NOMO-1 treated with DMSO at 0.1 percent for 48 hours (cell line): ENCODE measurements around the gene HEXD.
"Not testable (repeated sequence)": the region's sequence is repeated elsewhere in the genome, so short reads cannot be mapped to it uniquely, and the experiment has no call there.

Source experiments
- DNase-seq: peaks from one replicate; lab custom pipeline; 2025; ENCODE audit not compliant: unreplicated experiment; lab: John Stamatoyannopoulos, UW

The HEXD gene

DNA sequence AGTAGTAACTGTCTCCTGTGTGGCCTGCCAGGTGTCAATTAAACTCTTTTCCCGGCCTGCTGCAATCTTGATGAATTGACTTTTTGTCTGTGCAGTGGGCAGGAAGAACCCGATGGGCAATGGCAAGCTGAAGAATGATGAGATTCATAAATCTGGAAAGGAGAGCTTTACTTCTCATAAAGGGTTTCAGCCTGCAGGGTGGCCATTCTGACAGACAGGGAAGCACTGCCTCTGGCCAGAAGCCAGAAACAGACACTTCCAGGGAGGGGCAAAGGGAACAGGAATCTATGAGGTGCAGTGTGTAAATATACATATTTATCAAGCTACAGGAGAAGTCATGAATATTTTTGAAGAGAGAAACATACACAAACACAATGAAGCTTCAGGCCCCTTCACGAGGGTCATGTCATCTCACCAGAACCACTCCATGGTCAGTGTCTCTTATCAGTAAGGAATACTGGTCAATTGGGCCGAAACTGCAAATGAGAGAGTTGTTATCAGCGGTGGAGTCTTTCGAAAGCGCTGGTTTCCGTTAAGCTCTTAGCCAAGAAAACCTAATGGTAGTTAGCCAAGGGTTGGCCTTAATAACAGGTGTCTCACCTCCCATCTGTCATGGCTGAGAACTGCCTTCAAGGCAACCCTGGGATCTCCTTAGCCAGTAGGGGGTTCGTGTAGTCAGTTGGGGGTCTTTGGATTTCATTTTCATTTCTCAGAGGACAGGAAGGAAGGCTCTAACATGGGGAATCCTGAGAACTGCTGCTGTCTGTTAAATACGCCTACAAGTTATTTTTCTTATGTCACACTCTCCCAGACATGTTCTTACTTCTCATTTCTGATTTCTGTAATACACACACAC lies 39.2 kb downstream of the HEXD start:
- DNase-seq: peak; percentile 53

- DNase-seq: no peak
Measured at GRCh38 chr17:82457929-82458178, 39.7 kb downstream of the HEXD start.

DNA sequence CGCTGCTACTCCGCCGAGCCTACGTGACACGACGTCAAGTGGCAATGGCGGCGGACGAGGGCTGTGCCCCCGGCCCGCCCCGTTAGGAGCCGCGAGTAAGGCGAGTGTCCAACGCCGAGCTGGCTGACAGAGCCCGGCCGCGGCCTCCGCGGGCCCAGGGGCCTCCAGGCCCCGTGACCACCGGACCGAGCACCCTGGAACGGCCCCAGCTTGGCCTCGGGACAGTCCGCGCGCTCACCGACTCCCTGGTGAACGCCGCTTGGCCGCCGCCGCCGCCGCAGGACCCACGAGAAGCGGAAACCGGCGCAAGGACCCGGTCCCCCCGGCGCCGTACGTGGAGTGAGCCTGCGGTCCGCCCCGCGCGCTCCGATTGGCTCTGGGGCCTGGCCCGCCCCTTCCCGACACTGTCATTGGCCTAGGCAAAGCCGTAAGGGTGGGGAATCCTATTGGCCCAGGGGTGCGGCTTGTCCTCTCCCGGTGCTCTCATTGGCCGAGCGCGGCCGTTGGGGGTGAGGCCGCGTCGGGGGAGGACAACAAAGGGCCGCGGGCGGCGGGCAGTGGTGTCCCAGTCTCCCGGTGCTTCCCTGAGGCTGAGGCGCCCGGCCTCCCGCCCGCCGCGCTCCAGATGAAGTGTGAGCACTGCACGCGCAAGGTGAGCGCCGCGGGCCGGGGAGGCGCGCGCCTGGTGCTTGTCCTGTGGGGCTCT lies 40.2 kb downstream of the HEXD start, which contains the start of gene NARF:
Gene NARF (plus strand): TSS at position 563 of the 706 bp plus-strand sequence. CDS start 63 bp downstream, at position 626.
- DNase-seq: peak; percentile 97

DNA sequence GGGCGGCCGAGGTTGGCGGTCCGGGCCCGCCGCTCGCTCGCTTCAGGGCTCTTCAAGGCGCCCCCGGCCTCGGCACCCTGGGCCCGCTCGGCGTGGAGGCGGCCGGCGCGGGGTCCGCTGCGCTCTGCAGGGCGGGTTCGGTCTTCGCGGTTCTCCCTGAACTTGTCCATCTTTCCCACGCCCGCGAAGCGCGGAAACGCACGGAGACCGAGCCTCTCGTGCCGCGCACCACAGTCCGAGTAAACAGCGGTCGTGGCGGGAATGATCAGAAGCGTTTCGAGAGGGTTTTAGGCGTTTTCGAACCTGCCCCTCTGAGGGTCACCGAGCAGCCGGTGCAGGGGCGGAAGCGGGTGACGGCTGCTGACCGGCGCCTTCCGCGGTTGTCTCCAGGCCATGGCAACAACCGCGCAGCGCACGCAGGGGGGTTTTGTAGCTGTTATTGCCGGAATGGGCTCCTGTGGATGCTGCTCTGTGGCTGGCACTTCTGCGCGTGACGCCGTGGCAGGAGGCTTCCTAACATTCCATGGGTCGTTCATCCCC lies 40.8 kb downstream of the HEXD start:
- DNase-seq: peak; percentile 23

GRCh38 chr17:82459936-82460335 lies 41.8 kb downstream of the HEXD start:
- not testable (repeated sequence) for DNase-seq

GRCh38 chr17:82461827-82462524 lies 43.8 kb downstream of the HEXD start:
- no peak for DNase-seq

DNA sequence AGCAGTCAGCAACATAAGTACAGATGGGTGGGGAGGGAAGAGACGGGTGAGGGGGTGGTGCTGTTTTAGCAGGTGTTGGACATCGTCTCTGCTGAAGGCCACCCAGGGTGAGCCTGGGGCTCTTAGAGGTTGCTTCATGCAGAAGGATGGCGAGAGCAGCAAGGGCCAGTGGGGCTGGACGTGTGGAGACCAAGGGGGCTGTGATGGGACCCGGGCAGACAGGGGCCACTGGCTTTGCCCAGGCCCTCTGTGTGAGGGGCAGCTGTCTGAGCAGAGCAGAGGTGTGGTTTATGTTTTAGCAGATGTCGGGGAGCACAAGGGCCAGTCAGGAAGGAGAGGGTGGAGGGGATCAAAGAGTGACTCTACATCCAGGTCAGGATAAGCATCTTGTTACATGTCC lies 45.2 kb downstream of the HEXD start:
- no peak for DNase-seq

GRCh38 chr17:82463925-82464566 lies 45.9 kb downstream of the HEXD start:
- DNase-seq: no peak

GRCh38 chr17:82464567-82464929 lies 46.4 kb downstream of the HEXD start:
- no peak for DNase-seq

DNA sequence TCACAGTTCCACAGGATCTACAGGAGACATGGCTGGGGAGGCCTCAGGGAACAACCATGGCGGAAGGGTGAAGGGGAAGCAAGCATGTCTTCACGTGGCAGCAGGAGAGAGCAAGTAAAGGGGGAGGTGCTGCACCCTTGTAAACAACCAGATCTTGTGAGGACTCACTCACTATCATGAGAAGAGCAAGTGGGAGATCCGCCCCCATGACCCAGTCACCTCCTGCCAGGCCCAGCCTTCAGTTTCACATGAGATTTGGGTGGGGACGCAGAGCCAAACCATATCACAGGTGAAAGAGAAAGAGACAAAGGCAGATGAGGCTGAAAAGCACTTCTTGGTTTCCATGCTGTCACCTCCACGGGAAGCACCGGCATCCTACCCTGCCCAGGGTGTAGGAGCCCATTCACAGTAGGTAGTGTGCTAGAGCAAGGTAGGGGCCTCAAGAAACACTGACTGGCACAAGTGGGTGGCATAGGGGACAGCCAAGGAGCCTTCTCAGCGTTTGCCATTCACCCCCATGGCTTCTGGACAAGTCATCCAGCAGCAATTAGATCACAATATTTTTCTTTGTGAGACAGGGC lies 47.0 kb downstream of the HEXD start:
- no peak for DNase-seq

DNA sequence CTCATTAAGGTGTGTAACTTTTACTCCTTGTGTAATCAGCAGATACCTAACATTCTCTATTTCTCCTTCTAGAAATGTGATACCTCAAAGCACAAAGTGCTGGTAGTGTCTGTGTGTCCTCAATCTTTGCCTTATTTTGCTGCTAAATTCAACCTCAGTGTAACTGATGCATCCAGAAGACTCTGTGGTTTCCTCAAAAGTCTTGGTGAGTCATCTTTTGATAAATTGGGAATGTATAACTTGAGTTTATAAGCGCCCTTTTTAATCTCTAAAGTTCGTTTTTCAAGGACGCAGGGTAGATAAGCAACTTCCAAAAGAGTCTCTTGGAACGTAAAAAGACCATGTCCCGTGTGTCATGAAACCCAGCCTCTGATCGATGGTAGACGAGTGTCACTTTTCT lies 50.5 kb downstream of the HEXD start:
- DNase-seq: no peak

- no peak for DNase-seq
Measured at GRCh38 chr17:82470065-82470464, 51.9 kb downstream of the HEXD start.

GRCh38 chr17:82474223-82475010 lies 56.3 kb downstream of the HEXD start:
- DNase-seq: no peak

DNA sequence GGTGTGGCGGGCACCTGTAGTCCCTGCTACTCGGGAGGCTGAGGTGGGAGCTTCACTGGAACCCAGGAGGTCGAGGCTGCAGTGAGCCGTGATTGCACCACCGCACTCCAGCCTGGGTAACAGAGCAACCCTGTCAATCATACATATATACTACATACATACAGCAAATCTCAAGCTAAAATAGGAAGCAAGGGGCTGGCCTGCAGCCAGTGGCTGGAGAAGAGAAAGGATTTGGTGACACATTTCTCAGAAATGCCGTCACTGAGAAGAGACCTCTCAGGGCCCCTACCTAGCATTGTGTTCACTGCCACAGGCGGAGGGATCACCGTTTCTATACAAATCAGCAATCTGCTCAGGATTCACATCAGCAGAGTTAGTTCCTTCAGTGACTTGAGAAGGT lies 57.3 kb downstream of the HEXD start:
- DNase-seq: no peak

DNA sequence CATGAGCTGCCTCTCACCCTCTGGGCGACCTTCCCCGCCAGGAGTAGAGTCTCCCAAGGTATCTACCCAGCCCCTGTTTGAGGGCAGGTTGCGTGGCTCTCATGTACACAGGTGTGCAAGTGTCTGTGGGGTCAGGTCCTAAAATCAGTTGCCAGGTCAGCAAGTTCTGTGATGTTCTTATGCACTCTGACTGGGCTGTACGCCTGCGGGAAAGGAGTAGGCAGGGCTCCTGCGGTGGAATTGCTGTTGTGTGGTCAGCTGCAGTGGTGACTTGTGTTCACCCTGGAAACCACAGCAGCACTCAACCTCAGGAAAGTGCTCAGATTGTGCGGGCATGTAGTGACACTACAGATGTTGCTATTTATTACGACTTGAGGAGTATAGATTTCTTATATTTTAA lies 59.8 kb downstream of the HEXD start:
- DNase-seq: no peak

GRCh38 chr17:82479602-82480001 lies 61.5 kb downstream of the HEXD start:
- no peak for DNase-seq

DNA sequence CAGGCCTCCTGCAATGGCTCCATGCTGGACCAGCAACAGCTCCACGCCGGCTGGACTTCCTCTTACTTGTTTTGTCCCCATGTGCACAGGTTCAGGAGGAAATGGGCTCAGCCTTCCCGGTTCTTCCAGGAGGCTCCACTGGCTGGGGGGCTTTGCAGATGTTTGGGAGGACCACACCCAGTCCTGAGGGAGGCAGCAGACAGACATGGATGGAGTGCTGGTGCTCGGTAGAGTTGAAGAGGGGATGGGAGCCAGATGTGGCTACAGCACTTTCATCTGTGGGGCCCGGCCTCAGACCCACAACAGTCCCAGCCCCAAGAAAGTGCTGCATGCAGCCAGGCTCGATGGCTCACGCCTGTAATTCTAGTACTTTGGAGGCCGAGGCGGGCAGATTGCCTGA lies 62.2 kb downstream of the HEXD start:
- no peak for DNase-seq

- DNase-seq: no peak
Measured at GRCh38 chr17:82483204-82483660, 65.1 kb downstream of the HEXD start.

GRCh38 chr17:82483836-82484235 lies 65.7 kb downstream of the HEXD start:
- DNase-seq: no peak
